ENCODE measurements around the gene ZCCHC24.

- TF ChIP-seq EP300 (IDR thresholded peaks at IDR 0.05; ENCODE audit: borderline replicate concordance in 1 of 2, low read depth in 1 of 2, low read length in 1 of 2) (no peak), CTCF (IDR thresholded peaks at IDR 0.05) (no peak), SMC3 (IDR thresholded peaks at IDR 0.05; ENCODE audit: low read depth, low read length) (no peak), MAX (IDR thresholded peaks at IDR 0.05; ENCODE audit: low read depth) (no peak), JUND (IDR thresholded peaks at IDR 0.05) (no peak)
These were observed 8.0 kb upstream of the ZCCHC24 start for GRCh38 chr10:79453392-79453791.

Data from SK-N-SH (cell line).